Ovary (tissue), 3 donors: ENCODE results near the gene ELAVL1.

ENCODE experiments used
- CTCF ChIP-seq, 3 donors: fragments of 450-650 bp in 2 of 3; fragments of 200-600 bp in 1 of 3; IDR thresholded peaks; one replicate each; pipeline versions ENCODE4 v1.5.1 to v1.8.0; 2016 to 2022; ENCODE audit warnings: antibody characterized with exemption in 3 of 3, mild to moderate bottlenecking in 1 of 3
- POLR2A ChIP-seq: fragments of 450-650 bp; IDR thresholded peaks from one replicate; pipeline ENCODE4 v1.6.1; 2017; ENCODE audit warnings: antibody characterized with exemption, mild to moderate bottlenecking, moderate library complexity
- donor health status: DM: no; HTN: no; CAD: no.

- TF ChIP-seq CTCF (IDR thresholded peaks at IDR 0.05) (no peak), POLR2A (no peak)
These were observed 17.9 kb upstream of the ELAVL1 start for GRCh38 chr19:8023371-8023770.
